ENCODE data around the gene KLK6. TPM values are rescaled to one million over a fixed set of nuclear protein-coding genes. Genes with fewer than 3 reads are reported as not detected.

Gene KLK6
- polyA plus RNA-seq, 2 of the 4 experiments (the other 2 are of a cell fraction) = 0.13 TPM; not detected in 1

Other genes starting within 250 kb of the KLK6 start
- 0.01 and 0.04 TPM in 2 replicates for gene SHANK1, start 249.8 kb downstream of the KLK6 start, polyA plus RNA-seq (2011; rRNA removed)
- 0.07 to 0.17 TPM (median 0.09 TPM) in 3 replicates for gene SHANK1, start 249.8 kb downstream of the KLK6 start, polyA plus RNA-seq (2017; fragmentation: RNase III; extraction: RNeasy Plus Mini Kit Qiagen cat#74134 plus additional on column Dnase treatment)
- gene CLEC11A, start 246.2 kb downstream of the KLK6 start, polyA plus RNA-seq (2011; rRNA removed) = 1.4 and 1.5 TPM in 2 replicates
- 5.0 to 6.4 TPM (median 6.2 TPM) in 3 replicates for gene CLEC11A, start 246.2 kb downstream of the KLK6 start, polyA plus RNA-seq (2017; fragmentation: RNase III; extraction: RNeasy Plus Mini Kit Qiagen cat#74134 plus additional on column Dnase treatment)
- not detected in 2 replicates for gene GPR32, start 199.1 kb downstream of the KLK6 start, polyA plus RNA-seq (2011; rRNA removed)
- not detected in 3 replicates for gene GPR32, start 199.1 kb downstream of the KLK6 start, polyA plus RNA-seq (2017; fragmentation: RNase III; extraction: RNeasy Plus Mini Kit Qiagen cat#74134 plus additional on column Dnase treatment)
- not detected in 2 replicates for gene ACP4, start 179.2 kb downstream of the KLK6 start, polyA plus RNA-seq (2011; rRNA removed)
- gene ACP4, start 179.2 kb downstream of the KLK6 start, polyA plus RNA-seq (2017; fragmentation: RNase III; extraction: RNeasy Plus Mini Kit Qiagen cat#74134 plus additional on column Dnase treatment) = not detected in 3 replicates
- 0.25 and 0.30 TPM in 2 replicates for gene KLK1, start 145.8 kb downstream of the KLK6 start, polyA plus RNA-seq (2011; rRNA removed)
- not detected in 3 replicates for gene KLK1, start 145.8 kb downstream of the KLK6 start, polyA plus RNA-seq (2017; fragmentation: RNase III; extraction: RNeasy Plus Mini Kit Qiagen cat#74134 plus additional on column Dnase treatment)
- gene KLK15, start 136.0 kb downstream of the KLK6 start, polyA plus RNA-seq (2011; rRNA removed) = not detected in 2 replicates
- not detected in 3 replicates for gene KLK15, start 136.0 kb downstream of the KLK6 start, polyA plus RNA-seq (2017; fragmentation: RNase III; extraction: RNeasy Plus Mini Kit Qiagen cat#74134 plus additional on column Dnase treatment)
- gene KLK3, start 114.7 kb downstream of the KLK6 start, polyA plus RNA-seq (2011; rRNA removed) = not detected in 2 replicates
- gene KLK3, start 114.7 kb downstream of the KLK6 start, polyA plus RNA-seq (2017; fragmentation: RNase III; extraction: RNeasy Plus Mini Kit Qiagen cat#74134 plus additional on column Dnase treatment) = not detected in 3 replicates
- gene KLK2, start 96.2 kb downstream of the KLK6 start, polyA plus RNA-seq (2011; rRNA removed) = 0.42 and 0.49 TPM in 2 replicates
- gene KLK2, start 96.2 kb downstream of the KLK6 start, polyA plus RNA-seq (2017; fragmentation: RNase III; extraction: RNeasy Plus Mini Kit Qiagen cat#74134 plus additional on column Dnase treatment) = 0.14 to 0.36 TPM (median 0.21 TPM) in 3 replicates
- not detected in 2 replicates for gene KLK4, start 58.2 kb downstream of the KLK6 start, polyA plus RNA-seq (2011; rRNA removed)
- not detected in 3 replicates for gene KLK4, start 58.2 kb downstream of the KLK6 start, polyA plus RNA-seq (2017; fragmentation: RNase III; extraction: RNeasy Plus Mini Kit Qiagen cat#74134 plus additional on column Dnase treatment)
- gene KLK5, start 16.6 kb downstream of the KLK6 start, polyA plus RNA-seq (2011; rRNA removed) = not detected in 2 replicates
- not detected in 3 replicates for gene KLK5, start 16.6 kb downstream of the KLK6 start, polyA plus RNA-seq (2017; fragmentation: RNase III; extraction: RNeasy Plus Mini Kit Qiagen cat#74134 plus additional on column Dnase treatment)
- not detected in 2 replicates for gene KLK7, start 14.3 kb upstream of the KLK6 start, polyA plus RNA-seq (2011; rRNA removed)
- not detected in 3 replicates for gene KLK7, start 14.3 kb upstream of the KLK6 start, polyA plus RNA-seq (2017; fragmentation: RNase III; extraction: RNeasy Plus Mini Kit Qiagen cat#74134 plus additional on column Dnase treatment)
- gene KLK8, start 32.0 kb upstream of the KLK6 start, polyA plus RNA-seq (2011; rRNA removed) = not detected in 2 replicates
- not detected in 3 replicates for gene KLK8, start 32.0 kb upstream of the KLK6 start, polyA plus RNA-seq (2017; fragmentation: RNase III; extraction: RNeasy Plus Mini Kit Qiagen cat#74134 plus additional on column Dnase treatment)
- gene KLK10, start 50.1 kb upstream of the KLK6 start, polyA plus RNA-seq (2011; rRNA removed) = 0.18 and 0.33 TPM in 2 replicates
- gene KLK10, start 50.1 kb upstream of the KLK6 start, polyA plus RNA-seq (2017; fragmentation: RNase III; extraction: RNeasy Plus Mini Kit Qiagen cat#74134 plus additional on column Dnase treatment) = 0.05 TPM in 1 of 3 replicates, not detected in the others
- not detected in 2 replicates for gene KLK11, start 57.0 kb upstream of the KLK6 start, polyA plus RNA-seq (2011; rRNA removed)
- gene KLK11, start 57.0 kb upstream of the KLK6 start, polyA plus RNA-seq (2017; fragmentation: RNase III; extraction: RNeasy Plus Mini Kit Qiagen cat#74134 plus additional on column Dnase treatment) = not detected in 3 replicates
- not detected in 2 replicates for gene KLK12, start 65.4 kb upstream of the KLK6 start, polyA plus RNA-seq (2011; rRNA removed)
- not detected in 3 replicates for gene KLK12, start 65.4 kb upstream of the KLK6 start, polyA plus RNA-seq (2017; fragmentation: RNase III; extraction: RNeasy Plus Mini Kit Qiagen cat#74134 plus additional on column Dnase treatment)
- not detected in 2 replicates for gene KLK13, start 95.5 kb upstream of the KLK6 start, polyA plus RNA-seq (2011; rRNA removed)
- 0.09 TPM in 1 of 3 replicates, not detected in the others for gene KLK13, start 95.5 kb upstream of the KLK6 start, polyA plus RNA-seq (2017; fragmentation: RNase III; extraction: RNeasy Plus Mini Kit Qiagen cat#74134 plus additional on column Dnase treatment)
- gene KLK14, start 113.3 kb upstream of the KLK6 start, polyA plus RNA-seq (2011; rRNA removed) = 0.14 and 0.22 TPM in 2 replicates
- gene KLK14, start 113.3 kb upstream of the KLK6 start, polyA plus RNA-seq (2017; fragmentation: RNase III; extraction: RNeasy Plus Mini Kit Qiagen cat#74134 plus additional on column Dnase treatment) = 0.22 to 0.44 TPM in 2 of 3 replicates, not detected in the other
- gene CTU1, start 138.8 kb upstream of the KLK6 start, polyA plus RNA-seq (2011; rRNA removed) = 4.1 and 4.5 TPM in 2 replicates
- gene CTU1, start 138.8 kb upstream of the KLK6 start, polyA plus RNA-seq (2017; fragmentation: RNase III; extraction: RNeasy Plus Mini Kit Qiagen cat#74134 plus additional on column Dnase treatment) = 7.0 to 7.4 TPM (median 7.3 TPM) in 3 replicates
- gene SIGLEC9, start 155.3 kb upstream of the KLK6 start, polyA plus RNA-seq (2011; rRNA removed) = not detected in 2 replicates
- not detected in 3 replicates for gene SIGLEC9, start 155.3 kb upstream of the KLK6 start, polyA plus RNA-seq (2017; fragmentation: RNase III; extraction: RNeasy Plus Mini Kit Qiagen cat#74134 plus additional on column Dnase treatment)
- gene SIGLEC7, start 172.7 kb upstream of the KLK6 start, polyA plus RNA-seq (2011; rRNA removed) = not detected in 2 replicates
- not detected in 3 replicates for gene SIGLEC7, start 172.7 kb upstream of the KLK6 start, polyA plus RNA-seq (2017; fragmentation: RNase III; extraction: RNeasy Plus Mini Kit Qiagen cat#74134 plus additional on column Dnase treatment)